K562 (cell line): ENCODE data around the gene SLC15A3. TPM values are rescaled to one million over a fixed set of nuclear protein-coding genes. Genes with fewer than 3 reads are reported as not detected.

ENCODE experiments used
- ATAC-seq: fragments of 200-7000 bp; cut with Tn5 transposase; 3 replicates; pipeline ENCODE4 v1.9.1; 2020; ENCODE audit warnings: moderate library complexity
- BruUV-seq: library from RNA; stranded (reverse); fragments of 400-500 nt; replicated peaks from 2 replicates; lab custom pipeline; 2021; lab: Mats Ljungman, UMichigan
- CTCF ChIA-PET: fragments of 300-600 bp; formaldehyde crosslinking; extraction: SDS; loops from one replicate; lab custom pipeline; 2021; ENCODE audit warnings: low intra/inter-chr PET ratio; lab: Yijun Ruan, JAX
- POLR2A ChIA-PET: fragments of 300-600, 350-650 bp; sonication (Branson Sonifier 250); formaldehyde crosslinking; extraction: SDS; loops from one replicate; lab custom pipeline; 2021; ENCODE audit warnings: antibody characterized with exemption, inconsistent platforms; lab: Yijun Ruan, JAX
- DNase-seq, 4 experiments: peaks; one replicate each; pipeline versions ENCODE4 v3.0.0 to v3.0.0-alpha.2; 2011 to 2018; ENCODE audit warnings: low spot score in 3 of 4, mixed read lengths in 3 of 4; ENCODE audit errors: extremely low read depth in 1 of 4
- FAIRE-seq: peaks from 2 replicates; lab custom pipeline; 2011; peaks lifted over from hg19 to GRCh38; lab: Jason Lieb, UNC
- H2AFZ ChIP-seq: 2 replicates; pipeline ENCODE4 v1.6.0; 2011; ENCODE audit warnings: low read depth, low read length, control low read depth, inconsistent platforms
- H3K27ac ChIP-seq: fragments of 200-600 bp; 3 replicates; pipeline ENCODE4 v1.8.0; 2011; ENCODE audit warnings: low read depth, mild to moderate bottlenecking, control low read depth, inconsistent platforms, low read length, moderate library complexity, mixed read lengths; ENCODE audit errors: extremely low read depth
- H3K27me3 ChIP-seq, 2 experiments: fragments of 300-600 bp in 1 of 2; 2 replicates in 1 of 2; 3 replicates in 1 of 2; pipeline versions ENCODE4 v1.6.0 to v1.8.0; 2011; ENCODE audit warnings: inconsistent platforms in 2 of 2, low read length in 2 of 2, mild to moderate bottlenecking in 1 of 2, mixed read lengths in 1 of 2, moderate library complexity in 1 of 2; ENCODE audit not compliant: control insufficient read depth in 2 of 2, insufficient read depth in 2 of 2
- H3K36me3 ChIP-seq: fragments of 300-600 bp; 3 replicates; pipeline ENCODE4 v1.8.0; 2011; ENCODE audit warnings: mild to moderate bottlenecking, low read length, inconsistent platforms; ENCODE audit not compliant: control insufficient read depth, insufficient read depth
- H3K4me1 ChIP-seq, 2 experiments: fragments of 200-600 bp in 1 of 2; replicated peaks in 1 of 2; 2 replicates in 1 of 2; 3 replicates in 1 of 2; pipeline versions ENCODE4 v1.5.1 to v1.8.0; 2011; ENCODE audit warnings: inconsistent platforms in 2 of 2, low read length in 2 of 2, mild to moderate bottlenecking in 1 of 2, mixed read lengths in 1 of 2, moderate library complexity in 1 of 2; ENCODE audit not compliant: control insufficient read depth in 2 of 2, insufficient read depth in 2 of 2
- H3K4me2 ChIP-seq: 2 replicates; pipeline ENCODE4 v1.6.1; 2011; ENCODE audit warnings: low read length, control low read depth, inconsistent platforms, mixed read lengths; ENCODE audit not compliant: insufficient read depth
- H3K4me3 ChIP-seq: fragments of 200-600 bp; sonication (generic), shearing (Covaris generic); 2 replicates; pipeline ENCODE4 v1.5.1; 2016; ENCODE audit warnings: control low read depth, inconsistent platforms
- H3K79me2 ChIP-seq: fragments of 200-600 bp; 3 replicates; pipeline ENCODE4 v1.8.0; 2011; ENCODE audit warnings: low read length, inconsistent platforms; ENCODE audit not compliant: control insufficient read depth, insufficient read depth
- H3K9ac ChIP-seq, 2 experiments: 2 replicates each; pipeline versions ENCODE4 v1.6.0 to v1.6.1; 2011; ENCODE audit warnings: low read depth in 2 of 2, low read length in 2 of 2, control low read depth in 1 of 2, inconsistent platforms in 1 of 2, mild to moderate bottlenecking in 1 of 2, mixed read lengths in 1 of 2; ENCODE audit not compliant: insufficient read depth in 1 of 2
- H3K9me1 ChIP-seq: one replicate; pipeline ENCODE4 v1.6.0; 2011; ENCODE audit warnings: inconsistent platforms, mild to moderate bottlenecking, low read length, moderate library complexity; ENCODE audit not compliant: control insufficient read depth, insufficient read depth
- H3K9me3 ChIP-seq: replicated peaks from 2 replicates; pipeline ENCODE4 v1.5.1; 2011; ENCODE audit warnings: low read depth, low read length, inconsistent platforms; ENCODE audit not compliant: control insufficient read depth, insufficient read depth
- H4K20me1 ChIP-seq: replicated peaks from 2 replicates; pipeline ENCODE4 v1.6.1; 2011; ENCODE audit warnings: low read length, inconsistent platforms, mixed read lengths; ENCODE audit not compliant: control insufficient read depth, insufficient read depth
- ATF3 ChIP-seq, 2 experiments: fragments of 450-650 bp in 1 of 2; sonication (generic) in 1 of 2; formaldehyde crosslinking in 1 of 2; IDR thresholded peaks in 1 of 2; conservative IDR thresholded peaks in 1 of 2; 2 replicates each; pipeline versions ENCODE4 v1.6.1 to v1.8.1; 2016 to 2023; ENCODE audit warnings: mild to moderate bottlenecking in 2 of 2, moderate library complexity in 2 of 2, inconsistent platforms in 1 of 2, missing genetic modification reagents in 1 of 2
- CLOCK ChIP-seq: fragments of 250-450 bp; sonication (Bioruptor Pico); IDR thresholded peaks from 2 replicates; pipeline ENCODE4 v1.4.0; 2020; ENCODE audit warnings: mild to moderate bottlenecking, moderate library complexity, borderline replicate concordance
- HDGF ChIP-seq: fragments of 450-650 bp; IDR thresholded peaks from 2 replicates; pipeline ENCODE4 v1.6.1; 2016
- MNT ChIP-seq, 2 experiments: fragments of 450-650 bp; conservative IDR thresholded peaks; 2 replicates each; pipeline ENCODE4 v1.6.1; 2017; ENCODE audit warnings: mild to moderate bottlenecking in 2 of 2, moderate library complexity in 2 of 2
- NFIC ChIP-seq: fragments of 450-650 bp; IDR thresholded peaks from 2 replicates; pipeline ENCODE4 v1.6.1; 2017; ENCODE audit warnings: mild to moderate bottlenecking, inconsistent platforms
- PHB ChIP-seq: fragments of 250-450 bp; sonication (Bioruptor Pico); IDR thresholded peaks from 2 replicates; pipeline ENCODE4 v1.5.0; 2021
- PTBP1 ChIP-seq: fragments of 200-400 bp; formaldehyde crosslinking; IDR thresholded peaks from 2 replicates; pipeline ENCODE4 v1.6.1; 2017; ENCODE audit warnings: low read depth, low read length
- SMAD2 ChIP-seq: fragments of 150-350 bp; IDR thresholded peaks from 2 replicates; pipeline ENCODE4 v1.6.1; 2014; ENCODE audit warnings: low read depth, mild to moderate bottlenecking, low read length
- SRSF7 ChIP-seq: fragments of 200-400 bp; formaldehyde crosslinking; optimal IDR thresholded peaks from 2 replicates; pipeline ENCODE3; 2017; ENCODE audit warnings: mild to moderate bottlenecking, low read depth, low read length
- WHSC1 ChIP-seq: IDR thresholded peaks from one replicate; pipeline ENCODE4 v1.6.1; 2012; ENCODE audit warnings: low read length, control low read depth, inconsistent platforms
- ZNF140 ChIP-seq: fragments of 250-450 bp; sonication (Bioruptor Pico); IDR thresholded peaks from 2 replicates; pipeline ENCODE4 v1.8.0; 2021; ENCODE audit warnings: moderate library complexity, mild to moderate bottlenecking, inconsistent platforms
- ZNF717 ChIP-seq: fragments of 250-450 bp; sonication (Bioruptor Pico); IDR thresholded peaks from 2 replicates; pipeline ENCODE4 v1.5.0; 2021
- ZNF780A ChIP-seq: fragments of 250-450 bp; sonication (Bioruptor Pico); IDR thresholded peaks from 2 replicates; pipeline ENCODE4 v1.5.0; 2021; ENCODE audit warnings: mild to moderate bottlenecking
- WGBS: fragments of 100-300 bp; shearing (Covaris generic); methylation state at CpG from one replicate; pipeline ENCODE4 v1.1.6; 2016; ENCODE audit warnings: low coverage, mixed read lengths; ENCODE audit not compliant: insufficient coverage; ENCODE audit errors: missing lambda C conversion rate; 5-methylcytosine and 5-hydroxymethylcytosine counted together
- in situ Hi-C: fragments of 300-500 bp; cut with MboI; formaldehyde crosslinking; loops from 4 replicates; pipeline ENCODE4 v1.15.0; 2018; ENCODE audit warnings: inconsistent platforms, mixed read lengths
- intact Hi-C: fragments of 100-400 bp; cut with micrococcal nuclease; formaldehyde crosslinking; loops from 2 replicates; pipeline ENCODE4 v1.14.2; 2022
- polyA plus RNA-seq, 8 experiments: library from polyadenylated mRNA; depleted of rRNA in 4 of 8; stranded (reverse) in 5 of 8; unstranded in 3 of 8; fragments of >200 nt; fragmentation: Nextera tagmentation in 2 of 8; fragmentation: Illumina TruSeq in 1 of 8; extraction: Ambion mirVana in 2 of 8; extraction: Trizol in 1 of 8; gene quantifications; 2 replicates each; pipeline versions ENCODE4 v1.2.1 to v1.2.3, GENCODE V29; 2011 to 2014; ENCODE audit warnings: inconsistent platforms in 1 of 8, missing spikeins in 1 of 8
- total RNA-seq, 7 experiments: library from RNA; depleted of rRNA in 6 of 7; stranded (reverse); fragments of >200 nt in 6 of 7; fragmentation: Illumina TruSeq in 2 of 7; extraction: Trizol in 2 of 7; gene quantifications; 2 replicates each; pipeline versions ENCODE4 v1.2.1 to v1.2.3, GENCODE V29; 2011 to 2021; ENCODE audit warnings: low replicate concordance in 1 of 7

SLC15A3 gene
- total and polyA plus RNA-seq, 9 of the 15 experiments (the other 6 are each of a cell fraction or from before 2014, with no cell fraction given): 0.07 to 0.27 TPM; not detected in 7

- in situ Hi-C loops (no loop called here), intact Hi-C loops (no loop called here)
- peaks cover 13 to 21% of the 10 kb centered on the region in 2 experiments for H3K4me1 ChIP-seq
- H3K27me3 ChIP-seq: no peaks in the 10 kb centered on the region
- 8% methylated on average over 1 of the region's 1 CpG for WGBS
- peaks cover 26% of the 10 kb centered on the region for H3K79me2 ChIP-seq
- peaks cover 20% of the 10 kb centered on the region for H4K20me1 ChIP-seq
- H3K4me2 ChIP-seq: no peak overlapping the region
- no peak overlapping the region for H3K4me3 ChIP-seq
- no peak overlapping the region for H3K27ac ChIP-seq
- ATAC-seq: no peak
- no peak for DNase-seq
- no TSS peak for BruUV-seq
- H3K9me1 ChIP-seq: peaks cover 3% of the 10 kb centered on the region
- H3K9me3 ChIP-seq: peaks cover 8% of the 10 kb centered on the region
- no peak for TF ChIP-seq PHB (CRISPR knock-in tag)
- no peak for TF ChIP-seq ATF3 (IDR thresholded peaks at IDR 0.05)
- no peak for TF ChIP-seq ATF3 (CRISPR knock-in tag; conservative IDR thresholded peaks at IDR 0.05)
- no peak for TF ChIP-seq CLOCK (CRISPR knock-in tag)
- no peak for TF ChIP-seq SRSF7
- TF ChIP-seq HDGF: no peak
- no peak for TF ChIP-seq PTBP1
- no peak for TF ChIP-seq WHSC1
- no peak for TF ChIP-seq ZNF717 (CRISPR knock-in tag)
- TF ChIP-seq ZNF140: no peak
- no peak for TF ChIP-seq ZNF780A (CRISPR knock-in tag)
- TF ChIP-seq SMAD2: no peak
- TF ChIP-seq NFIC: no peak
- no peak for TF ChIP-seq MNT (conservative IDR thresholded peaks at IDR 0.05)
- ChIA-PET CTCF (no interaction called here), POLR2A (interaction anchor here (1.0 kb wide), 1 partner anchor 10 kb away, joined by 3 read pairs; no protein-coding TSS in a partner anchor)
- H3K9ac ChIP-seq: no peak overlapping the region
- peaks cover 16% of the 10 kb centered on the region for H3K36me3 ChIP-seq
- H2AFZ ChIP-seq: no peak overlapping the region
- FAIRE-seq: no peak
Measured at GRCh38 chr11:60908803-60909202, 43.2 kb downstream of the SLC15A3 start.
